WTC11 (cell line): ENCODE results near the gene PTPN5. TPM values are rescaled to one million over a fixed set of nuclear protein-coding genes. Genes with fewer than 3 reads are reported as not detected.

ENCODE experiments used
- ATAC-seq: fragments of 200-7000 bp; cut with Tn5 transposase; 2 replicates; pipeline ENCODE4 v1.10.0; 2021; ENCODE audit warnings: mild to moderate bottlenecking, moderate library complexity
- CTCF ChIA-PET: fragments of 300-600 bp; sonication (Branson Sonifier 250); formaldehyde crosslinking; loops from one replicate; lab custom pipeline; 2021; ENCODE audit warnings: antibody characterized with exemption; lab: Charles Lee
- POLR2A ChIA-PET: fragments of 350-600 bp; sonication (Branson Sonifier 250); formaldehyde crosslinking; loops from one replicate; lab custom pipeline; 2021; ENCODE audit warnings: antibody characterized with exemption; lab: Charles Lee
- DNase-seq: peaks from one replicate; pipeline ENCODE4 v3.0.0; 2021; ENCODE audit warnings: low spot score
- H3K27ac Mint-ChIP-seq: 2 replicates; pipeline ENCODE4 v1.8.0; 2021; ENCODE audit warnings: mixed read lengths
- H3K27me3 Mint-ChIP-seq: 2 replicates; pipeline ENCODE4 v1.8.0; 2021; ENCODE audit warnings: low read depth, mild to moderate bottlenecking, moderate library complexity, mixed read lengths
- H3K36me3 Mint-ChIP-seq: 2 replicates; pipeline ENCODE4 v1.8.0; 2021; ENCODE audit warnings: mixed read lengths
- H3K4me1 Mint-ChIP-seq: 2 replicates; pipeline ENCODE4 v1.8.0; 2022; ENCODE audit warnings: mixed read lengths
- H3K4me3 Mint-ChIP-seq: 2 replicates; pipeline ENCODE4 v1.8.0; 2021; ENCODE audit warnings: mild to moderate bottlenecking, moderate library complexity, mixed read lengths
- H3K9me3 Mint-ChIP-seq: 2 replicates; pipeline ENCODE4 v1.8.0; 2021; ENCODE audit warnings: mixed read lengths
- KAT7 ChIP-seq: sonication (generic); formaldehyde crosslinking; IDR thresholded peaks from 2 replicates; pipeline ENCODE4 v1.8.1; 2023; ENCODE audit warnings: missing genetic modification reagents, mild to moderate bottlenecking, borderline replicate concordance
- NFATC4 ChIP-seq: fragments of 250-450 bp; sonication (Bioruptor Pico); IDR thresholded peaks from 2 replicates; pipeline ENCODE4 v1.9.0; 2021; ENCODE audit warnings: mild to moderate bottlenecking
- TEAD4 ChIP-seq: sonication (generic); formaldehyde crosslinking; IDR thresholded peaks from 2 replicates; pipeline ENCODE4 v1.8.0; 2022; ENCODE audit warnings: mild to moderate bottlenecking, missing genetic modification reagents
- ZBTB21 ChIP-seq: sonication (generic); formaldehyde crosslinking; IDR thresholded peaks from 2 replicates; pipeline ENCODE4 v1.8.1; 2023; ENCODE audit warnings: mild to moderate bottlenecking, missing genetic modification reagents, borderline replicate concordance
- ZNF121 ChIP-seq: sonication (generic); formaldehyde crosslinking; IDR thresholded peaks from 2 replicates; pipeline ENCODE4 v1.8.0; 2023; ENCODE audit warnings: missing genetic modification reagents
- ZNF317 ChIP-seq: sonication (generic); formaldehyde crosslinking; IDR thresholded peaks from 2 replicates; pipeline ENCODE4 v1.8.1; 2023; ENCODE audit warnings: low read depth, mild to moderate bottlenecking, moderate library complexity, missing genetic modification reagents, borderline replicate concordance
- ZNF671 ChIP-seq: fragments of 250-450 bp; sonication (Bioruptor Pico); IDR thresholded peaks from 2 replicates; pipeline ENCODE4 v1.8.0; 2021; ENCODE audit warnings: mild to moderate bottlenecking
- total RNA-seq: library from RNA; stranded (reverse); gene quantifications from 3 replicates; pipeline ENCODE4 v1.2.3, GENCODE V29; 2021
- TF ChIP-seq, protein P1 (sequence below): fragments of 250-450 bp; sonication (Bioruptor Pico); IDR thresholded peaks from 2 replicates; pipeline ENCODE4 v1.9.0; 2021; ENCODE audit warnings: mild to moderate bottlenecking, borderline replicate concordance
- TF ChIP-seq, protein P2 (sequence below): sonication (generic); formaldehyde crosslinking; IDR thresholded peaks from 2 replicates; pipeline ENCODE4 v1.8.0; 2022; ENCODE audit warnings: missing genetic modification reagents
- TF ChIP-seq, protein P3 (sequence below): fragments of 250-450 bp; sonication (Bioruptor Pico); conservative IDR thresholded peaks from 2 replicates; pipeline ENCODE4 v1.9.0; 2021; ENCODE audit warnings: mild to moderate bottlenecking
- TF ChIP-seq, protein P4 (sequence below): fragments of 250-450 bp; sonication (Bioruptor Pico); IDR thresholded peaks from 2 replicates; pipeline ENCODE4 v1.9.0; 2021; ENCODE audit warnings: moderate library complexity, mild to moderate bottlenecking, inconsistent platforms, borderline replicate concordance

PTPN5 gene
- total RNA-seq, 1 experiment from 2014 or later = 4.5 TPM

DNA sequence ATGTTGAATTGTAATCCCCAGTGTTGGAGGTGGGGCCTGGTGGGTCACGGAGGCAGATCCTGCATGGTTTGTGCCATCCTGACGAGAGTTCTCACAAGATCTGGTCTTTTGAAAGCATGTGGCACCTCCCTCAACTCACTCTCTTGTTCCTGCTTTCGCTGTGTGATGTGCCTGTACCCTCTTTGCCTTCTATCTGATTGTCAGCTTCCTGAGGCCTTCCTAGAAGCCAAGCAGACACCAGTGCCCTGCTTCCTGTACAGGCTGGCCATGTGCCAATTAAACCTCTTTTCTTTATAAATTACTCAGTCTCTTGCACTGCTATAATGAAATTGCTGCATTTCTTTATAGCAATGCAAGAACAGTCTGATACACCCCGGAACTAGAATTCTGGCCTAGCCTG is 13.1 kb downstream of the PTPN5 start (continued):
- TF ChIP-seq, protein P1, sequence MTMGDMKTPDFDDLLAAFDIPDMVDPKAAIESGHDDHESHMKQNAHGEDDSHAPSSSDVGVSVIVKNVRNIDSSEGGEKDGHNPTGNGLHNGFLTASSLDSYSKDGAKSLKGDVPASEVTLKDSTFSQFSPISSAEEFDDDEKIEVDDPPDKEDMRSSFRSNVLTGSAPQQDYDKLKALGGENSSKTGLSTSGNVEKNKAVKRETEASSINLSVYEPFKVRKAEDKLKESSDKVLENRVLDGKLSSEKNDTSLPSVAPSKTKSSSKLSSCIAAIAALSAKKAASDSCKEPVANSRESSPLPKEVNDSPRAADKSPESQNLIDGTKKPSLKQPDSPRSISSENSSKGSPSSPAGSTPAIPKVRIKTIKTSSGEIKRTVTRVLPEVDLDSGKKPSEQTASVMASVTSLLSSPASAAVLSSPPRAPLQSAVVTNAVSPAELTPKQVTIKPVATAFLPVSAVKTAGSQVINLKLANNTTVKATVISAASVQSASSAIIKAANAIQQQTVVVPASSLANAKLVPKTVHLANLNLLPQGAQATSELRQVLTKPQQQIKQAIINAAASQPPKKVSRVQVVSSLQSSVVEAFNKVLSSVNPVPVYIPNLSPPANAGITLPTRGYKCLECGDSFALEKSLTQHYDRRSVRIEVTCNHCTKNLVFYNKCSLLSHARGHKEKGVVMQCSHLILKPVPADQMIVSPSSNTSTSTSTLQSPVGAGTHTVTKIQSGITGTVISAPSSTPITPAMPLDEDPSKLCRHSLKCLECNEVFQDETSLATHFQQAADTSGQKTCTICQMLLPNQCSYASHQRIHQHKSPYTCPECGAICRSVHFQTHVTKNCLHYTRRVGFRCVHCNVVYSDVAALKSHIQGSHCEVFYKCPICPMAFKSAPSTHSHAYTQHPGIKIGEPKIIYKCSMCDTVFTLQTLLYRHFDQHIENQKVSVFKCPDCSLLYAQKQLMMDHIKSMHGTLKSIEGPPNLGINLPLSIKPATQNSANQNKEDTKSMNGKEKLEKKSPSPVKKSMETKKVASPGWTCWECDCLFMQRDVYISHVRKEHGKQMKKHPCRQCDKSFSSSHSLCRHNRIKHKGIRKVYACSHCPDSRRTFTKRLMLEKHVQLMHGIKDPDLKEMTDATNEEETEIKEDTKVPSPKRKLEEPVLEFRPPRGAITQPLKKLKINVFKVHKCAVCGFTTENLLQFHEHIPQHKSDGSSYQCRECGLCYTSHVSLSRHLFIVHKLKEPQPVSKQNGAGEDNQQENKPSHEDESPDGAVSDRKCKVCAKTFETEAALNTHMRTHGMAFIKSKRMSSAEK (CRISPR knock-in tag) = no peak
- TF ChIP-seq ZNF317 (no peak), KAT7 (CRISPR knock-in tag) (no peak), ZNF121 (CRISPR knock-in tag) (no peak), ZBTB21 (CRISPR knock-in tag) (no peak), NFATC4 (CRISPR knock-in tag) (no peak), TEAD4 (CRISPR knock-in tag) (no peak)
- TF ChIP-seq, protein P2, sequence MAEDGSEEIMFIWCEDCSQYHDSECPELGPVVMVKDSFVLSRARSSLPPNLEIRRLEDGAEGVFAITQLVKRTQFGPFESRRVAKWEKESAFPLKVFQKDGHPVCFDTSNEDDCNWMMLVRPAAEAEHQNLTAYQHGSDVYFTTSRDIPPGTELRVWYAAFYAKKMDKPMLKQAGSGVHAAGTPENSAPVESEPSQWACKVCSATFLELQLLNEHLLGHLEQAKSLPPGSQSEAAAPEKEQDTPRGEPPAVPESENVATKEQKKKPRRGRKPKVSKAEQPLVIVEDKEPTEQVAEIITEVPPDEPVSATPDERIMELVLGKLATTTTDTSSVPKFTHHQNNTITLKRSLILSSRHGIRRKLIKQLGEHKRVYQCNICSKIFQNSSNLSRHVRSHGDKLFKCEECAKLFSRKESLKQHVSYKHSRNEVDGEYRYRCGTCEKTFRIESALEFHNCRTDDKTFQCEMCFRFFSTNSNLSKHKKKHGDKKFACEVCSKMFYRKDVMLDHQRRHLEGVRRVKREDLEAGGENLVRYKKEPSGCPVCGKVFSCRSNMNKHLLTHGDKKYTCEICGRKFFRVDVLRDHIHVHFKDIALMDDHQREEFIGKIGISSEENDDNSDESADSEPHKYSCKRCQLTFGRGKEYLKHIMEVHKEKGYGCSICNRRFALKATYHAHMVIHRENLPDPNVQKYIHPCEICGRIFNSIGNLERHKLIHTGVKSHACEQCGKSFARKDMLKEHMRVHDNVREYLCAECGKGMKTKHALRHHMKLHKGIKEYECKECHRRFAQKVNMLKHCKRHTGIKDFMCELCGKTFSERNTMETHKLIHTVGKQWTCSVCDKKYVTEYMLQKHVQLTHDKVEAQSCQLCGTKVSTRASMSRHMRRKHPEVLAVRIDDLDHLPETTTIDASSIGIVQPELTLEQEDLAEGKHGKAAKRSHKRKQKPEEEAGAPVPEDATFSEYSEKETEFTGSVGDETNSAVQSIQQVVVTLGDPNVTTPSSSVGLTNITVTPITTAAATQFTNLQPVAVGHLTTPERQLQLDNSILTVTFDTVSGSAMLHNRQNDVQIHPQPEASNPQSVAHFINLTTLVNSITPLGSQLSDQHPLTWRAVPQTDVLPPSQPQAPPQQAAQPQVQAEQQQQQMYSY (CRISPR knock-in tag) = no peak
- TF ChIP-seq, protein P3, sequence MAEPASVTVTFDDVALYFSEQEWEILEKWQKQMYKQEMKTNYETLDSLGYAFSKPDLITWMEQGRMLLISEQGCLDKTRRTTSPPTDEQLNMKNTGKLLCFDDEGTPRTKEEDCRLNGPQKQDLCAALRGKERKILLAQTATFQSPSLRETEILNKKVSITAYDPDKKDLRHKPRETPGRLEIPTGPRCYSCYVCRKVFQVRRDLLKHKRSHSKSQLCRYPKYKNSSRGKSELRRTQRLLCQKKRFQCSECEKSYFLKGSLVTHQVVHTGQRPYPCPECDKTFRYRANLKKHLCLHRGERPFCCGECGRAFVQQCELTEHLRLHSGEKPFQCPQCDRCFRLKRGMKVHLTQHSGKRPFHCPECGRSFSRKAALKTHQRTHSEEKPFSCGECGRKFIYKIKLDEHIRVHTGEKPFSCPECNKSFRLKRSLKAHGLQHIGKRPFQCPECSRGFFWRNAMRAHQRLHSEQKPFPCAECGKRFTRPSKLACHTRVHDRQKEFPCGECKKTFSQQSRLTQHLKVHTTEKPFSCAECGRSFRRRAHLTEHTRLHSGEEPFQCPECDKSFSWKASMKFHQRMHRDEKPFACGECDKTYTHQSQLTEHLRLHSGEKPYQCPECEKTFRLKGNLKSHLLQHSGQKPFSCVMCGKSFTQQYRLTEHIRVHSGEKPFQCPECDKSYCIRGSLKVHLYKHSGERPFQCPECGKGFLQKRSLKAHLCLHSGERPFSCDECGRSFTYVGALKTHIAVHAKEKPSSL = no peak

DNA sequence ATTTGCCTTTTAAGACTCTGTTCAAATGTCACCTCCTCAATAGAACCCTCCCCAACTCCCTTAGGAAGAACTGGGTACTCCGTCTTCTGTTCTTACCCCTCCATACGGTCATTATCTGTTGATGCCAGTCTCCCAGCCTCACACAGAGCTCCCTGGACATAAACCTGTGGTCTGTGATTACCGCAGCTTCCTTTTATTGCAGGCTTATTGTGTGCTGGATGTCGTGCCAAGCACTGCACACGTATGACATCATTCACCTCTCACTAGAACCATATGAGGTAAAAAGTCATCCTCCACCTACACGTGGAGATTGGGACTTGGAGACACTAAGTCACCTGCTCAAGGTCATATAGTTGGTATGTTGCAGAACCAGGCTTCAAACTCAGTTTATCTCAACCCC is 15.3 kb downstream of the PTPN5 start:
- Mint-ChIP-seq H3K36me3 (no peaks in the 10 kb centered on the region), H3K4me3 (no peak overlapping the region), H3K9me3 (no peaks in the 10 kb centered on the region), H3K27me3 (no peaks in the 10 kb centered on the region; the same call in 1 of the 2 replicates), H3K27ac (no peak overlapping the region), H3K4me1 (peaks cover 39% of the 10 kb centered on the region)
- ChIA-PET POLR2A (no interaction called here), CTCF (interaction anchor here (0.7 to 3.7 kb wide), 13 partner anchors 8 to 77 kb away, joined by 3 to 52 read pairs (median 5); no protein-coding TSS in a partner anchor)
- ATAC-seq (no peak), DNase-seq (no peak)
- no peak for TF ChIP-seq ZNF671 (CRISPR knock-in tag)
- TF ChIP-seq, protein P4, sequence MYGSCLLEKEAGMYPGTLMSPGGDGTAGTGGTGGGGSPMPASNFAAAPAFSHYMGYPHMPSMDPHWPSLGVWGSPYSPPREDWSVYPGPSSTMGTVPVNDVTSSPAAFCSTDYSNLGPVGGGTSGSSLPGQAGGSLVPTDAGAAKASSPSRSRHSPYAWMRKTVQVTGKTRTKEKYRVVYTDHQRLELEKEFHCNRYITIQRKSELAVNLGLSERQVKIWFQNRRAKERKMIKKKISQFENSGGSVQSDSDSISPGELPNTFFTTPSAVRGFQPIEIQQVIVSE (CRISPR knock-in tag) = no peak
